ENCODE results near the gene ARL5A.

Gene ARL5A

GRCh38 chr2:151844211-151844896 lies 16.1 kb upstream of the ARL5A start:
- TF ChIP-seq POLR2AphosphoS5 (IDR thresholded peaks at IDR 0.05; ENCODE audit: low read depth, low read length) (no peak), REST (IDR thresholded peaks at IDR 0.05; ENCODE audit: insufficient read depth in 1 of 2, low read depth in 2 of 2, low read length in 2 of 2) (no peak), FOXP2 (optimal IDR thresholded peaks at IDR 0.05; ENCODE audit: borderline replicate concordance, extremely low read depth, extremely low read length, insufficient read depth) (no peak), SIN3A (IDR thresholded peaks at IDR 0.05; ENCODE audit: borderline replicate concordance, insufficient read depth, low read length) (no peak), TAF1 (IDR thresholded peaks at IDR 0.05; ENCODE audit: borderline replicate concordance, insufficient read depth, low read length) (no peak)

- TF ChIP-seq SIN3A (IDR thresholded peaks at IDR 0.05; ENCODE audit: borderline replicate concordance, insufficient read depth, low read length) (no peak), FOXP2 (optimal IDR thresholded peaks at IDR 0.05; ENCODE audit: borderline replicate concordance, extremely low read depth, extremely low read length, insufficient read depth) (no peak), TAF1 (IDR thresholded peaks at IDR 0.05; ENCODE audit: borderline replicate concordance, insufficient read depth, low read length) (no peak), POLR2AphosphoS5 (IDR thresholded peaks at IDR 0.05; ENCODE audit: low read depth, low read length) (no peak), REST (IDR thresholded peaks at IDR 0.05; ENCODE audit: insufficient read depth in 1 of 2, low read depth in 2 of 2, low read length in 2 of 2) (no peak)
These were observed 15.5 kb upstream of the ARL5A start for GRCh38 chr2:151843691-151844061.

GRCh38 chr2:151842830-151843690 lies 14.8 kb upstream of the ARL5A start:
- TF ChIP-seq SIN3A (IDR thresholded peaks at IDR 0.05; ENCODE audit: borderline replicate concordance, insufficient read depth, low read length) (no peak), TAF1 (IDR thresholded peaks at IDR 0.05; ENCODE audit: borderline replicate concordance, insufficient read depth, low read length) (no peak), FOXP2 (optimal IDR thresholded peaks at IDR 0.05; ENCODE audit: borderline replicate concordance, extremely low read depth, extremely low read length, insufficient read depth) (no peak), POLR2AphosphoS5 (IDR thresholded peaks at IDR 0.05; ENCODE audit: low read depth, low read length) (no peak), REST (IDR thresholded peaks at IDR 0.05; ENCODE audit: insufficient read depth in 1 of 2, low read depth in 2 of 2, low read length in 2 of 2) (no peak)

GRCh38 chr2:151841047-151841424 lies 12.8 kb upstream of the ARL5A start:
- TF ChIP-seq POLR2AphosphoS5 (IDR thresholded peaks at IDR 0.05; ENCODE audit: low read depth, low read length) (no peak), TAF1 (IDR thresholded peaks at IDR 0.05; ENCODE audit: borderline replicate concordance, insufficient read depth, low read length) (no peak), SIN3A (IDR thresholded peaks at IDR 0.05; ENCODE audit: borderline replicate concordance, insufficient read depth, low read length) (no peak), REST (IDR thresholded peaks at IDR 0.05; ENCODE audit: insufficient read depth in 1 of 2, low read depth in 2 of 2, low read length in 2 of 2) (no peak), FOXP2 (optimal IDR thresholded peaks at IDR 0.05; ENCODE audit: borderline replicate concordance, extremely low read depth, extremely low read length, insufficient read depth) (no peak)

All from PFSK-1 (cell line).